OCI-LY7 (cell line): ENCODE results near the gene TMX1.

Experiments used
- CTCF ChIP-seq: fragments of 200-600 bp; sonication (generic); conservative IDR thresholded peaks from 2 replicates; pipeline ENCODE4 v1.5.1; 2014; ENCODE audit warnings: mild to moderate bottlenecking, antibody characterized with exemption, low read length, moderate library complexity, mixed read lengths
- EZH2phosphoT487 ChIP-seq: fragments of 200-600 bp; sonication (generic); IDR thresholded peaks from 2 replicates; pipeline ENCODE4 v1.6.1; 2018; ENCODE audit warnings: low read depth, borderline replicate concordance, mild to moderate bottlenecking, mixed run types, antibody characterized with exemption, low read length, moderate library complexity, mixed read lengths

DNA sequence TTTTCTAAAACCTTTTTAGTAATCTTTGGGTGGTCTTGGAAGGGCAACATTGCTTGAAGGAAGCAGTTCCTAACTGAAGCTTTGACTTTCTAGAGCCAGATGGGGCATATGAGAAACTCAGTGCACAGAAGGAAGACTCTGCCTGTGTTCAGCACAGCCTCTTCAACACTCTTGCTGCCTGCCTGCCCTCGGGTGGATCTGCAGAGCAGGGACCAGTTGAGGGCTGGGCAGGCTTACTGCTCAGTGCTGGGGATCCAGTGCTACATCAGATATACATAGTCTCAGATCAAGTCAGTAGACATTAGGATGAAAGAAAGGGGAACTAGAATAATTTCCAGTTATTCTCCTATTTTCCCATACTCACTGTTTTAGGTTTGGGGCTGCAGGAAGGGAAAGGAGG is 29.5 kb upstream of the TMX1 start:
- TF ChIP-seq CTCF (no peak), EZH2phosphoT487 (no peak)
